Small intestine (tissue), 7 donors: ENCODE results near the gene POLD3. TPM values are rescaled to one million over a fixed set of nuclear protein-coding genes. Genes with fewer than 3 reads are reported as not detected.

ENCODE experiments used
- DNase-seq, 2 donors: peaks; one replicate each; pipeline versions ENCODE4 v3.0.0 to v3.0.0-alpha.2; 2013
- FAIRE-seq: peaks from 2 replicates; lab custom pipeline; 2012; peaks lifted over from hg19 to GRCh38; lab: Jason Lieb, UNC
- H3K27ac ChIP-seq, 3 donors: one replicate each; pipeline ENCODE4 v1.5.1; 2013; ENCODE audit warnings: low read length in 2 of 3, mild to moderate bottlenecking in 2 of 3, control low read depth in 1 of 3, inconsistent platforms in 1 of 3, low read depth in 1 of 3, moderate library complexity in 1 of 3
- H3K27me3 ChIP-seq, 3 donors: one replicate each; pipeline ENCODE4 v1.6.1; 2013; ENCODE audit warnings: low read length in 3 of 3, inconsistent platforms in 1 of 3; ENCODE audit not compliant: control insufficient read depth in 3 of 3, insufficient read depth in 3 of 3
- H3K36me3 ChIP-seq, 3 donors: one replicate each; pipeline ENCODE4 v1.6.1; 2013; ENCODE audit warnings: low read length in 3 of 3, inconsistent platforms in 1 of 3, low read depth in 1 of 3, mild to moderate bottlenecking in 1 of 3, moderate library complexity in 1 of 3; ENCODE audit not compliant: control insufficient read depth in 3 of 3, insufficient read depth in 2 of 3
- H3K4me1 ChIP-seq, 3 donors: one replicate each; pipeline ENCODE4 v1.6.1; 2013; ENCODE audit warnings: low read length in 2 of 3, inconsistent platforms in 1 of 3, low read depth in 1 of 3, mild to moderate bottlenecking in 1 of 3, moderate library complexity in 1 of 3; ENCODE audit not compliant: control insufficient read depth in 3 of 3, insufficient read depth in 2 of 3
- H3K4me3 ChIP-seq, 3 donors: one replicate each; pipeline ENCODE4 v1.5.1; 2013; ENCODE audit warnings: low read length in 3 of 3, control low read depth in 1 of 3, inconsistent platforms in 1 of 3, low read depth in 1 of 3, mild to moderate bottlenecking in 1 of 3, moderate library complexity in 1 of 3
- H3K9me3 ChIP-seq, 2 donors: one replicate each; pipeline ENCODE4 v1.6.1; 2013; ENCODE audit warnings: low read depth in 1 of 2, low read length in 1 of 2; ENCODE audit not compliant: control insufficient read depth in 2 of 2, insufficient read depth in 1 of 2
- WGBS, 3 donors: extraction: QIAGEN DNeasy Blood & Tissue Kit; methylation state at CpG; one replicate each; pipeline ENCODE4 v1.1.7; 2013; 5-methylcytosine and 5-hydroxymethylcytosine counted together
- polyA plus RNA-seq, 4 donors: library from polyadenylated mRNA; stranded (reverse) in 3 of 4; unstranded in 1 of 4; fragments of 200-250 nt in 3 of 4; fragments of 120-200 nt in 1 of 4; gene quantifications; one replicate each; pipeline versions ENCODE4 v1.2.1 to v1.2.3, GENCODE V29; 2013
- donor health status: healthy with polysubstance abuse.
- donor health status: control.
- donor health status: control.
- donor health status: Bipolar disorder and iron deficiency.
- donor health status: healthy.

POLD3 gene
- polyA plus RNA-seq, 4 donors: 11.1 to 25.9 (median 14.1) TPM

GRCh38 chr11:74685905-74686304 is 93.5 kb downstream of the POLD3 start:
- Histone ChIP-seq H3K27ac (no peak overlapping the region), H3K4me1 (peaks cover 0 to 4% (median 0%) of the 10 kb centered on the region in 3 donors), H3K36me3 (no peaks in the 10 kb centered on the region), H3K4me3 (no peak overlapping the region), H3K27me3 (peaks cover 0 to 14% (median 2%) of the 10 kb centered on the region in 3 donors), H3K9me3 (peaks cover 0 to 9% of the 10 kb centered on the region in 2 donors)
- no peak for DNase-seq
- WGBS, 3 donors: 83 to 86% (median 85%) methylated on average over 3 of the region's 3 CpGs
- no peak for FAIRE-seq

- no peak for FAIRE-seq
- 69 to 90% (median 79%) methylated on average over 4 of the region's 4 CpGs for WGBS, 3 donors
Measured at GRCh38 chr11:74686792-74687191, 94.4 kb downstream of the POLD3 start.

GRCh38 chr11:74687237-74688023 is 95.0 kb downstream of the POLD3 start:
- DNase-seq (no peak), FAIRE-seq (no peak)
- WGBS, 3 donors: 69 to 78% (median 76%) methylated on average over 6 of the region's 6 CpGs
- Histone ChIP-seq H3K27me3 (peaks cover 0 to 14% (median 2%) of the 10 kb centered on the region in 3 donors), H3K27ac (no peak overlapping the region), H3K4me1 (peaks cover 0 to 4% (median 0%) of the 10 kb centered on the region in 3 donors), H3K9me3 (peaks cover 0 to 9% of the 10 kb centered on the region in 2 donors), H3K4me3 (no peak overlapping the region), H3K36me3 (no peaks in the 10 kb centered on the region)

More at GRCh38 chr11:74686792-74687191, 94.4 kb downstream of the POLD3 start:
- Histone ChIP-seq H3K9me3 (peaks cover 0 to 9% of the 10 kb centered on the region in 2 donors), H3K4me1 (peaks cover 0 to 4% (median 0%) of the 10 kb centered on the region in 3 donors), H3K27ac (no peak overlapping the region), H3K27me3 (peaks cover 0 to 14% (median 2%) of the 10 kb centered on the region in 3 donors), H3K4me3 (no peak overlapping the region), H3K36me3 (no peaks in the 10 kb centered on the region)
- no peak for DNase-seq

DNA sequence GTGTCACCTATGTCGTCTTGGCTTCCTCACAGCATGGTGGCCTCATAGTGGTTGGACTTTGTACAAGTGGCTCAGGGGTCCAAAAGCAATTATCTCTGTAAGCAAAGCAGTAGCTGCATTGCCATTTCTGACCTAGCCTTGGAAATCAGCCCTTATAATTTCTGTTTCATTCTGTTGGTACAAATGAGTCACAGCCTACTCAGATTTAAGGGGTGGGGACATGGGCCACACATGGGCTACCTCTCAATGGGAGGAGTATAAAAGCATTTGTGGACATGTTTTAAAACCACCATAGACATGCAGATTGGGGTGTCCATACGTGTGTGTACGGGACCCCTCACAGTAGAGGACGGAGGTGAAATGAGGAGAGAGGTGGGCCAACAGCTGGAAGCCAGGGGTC is 97.3 kb downstream of the POLD3 start:
- H3K4me3 ChIP-seq: no peak overlapping the region
- H3K4me1 ChIP-seq: no peaks in the 10 kb centered on the region
- H3K27ac ChIP-seq: no peak overlapping the region
- peaks cover 0 to 3% (median 0%) of the 10 kb centered on the region in 3 donors for H3K27me3 ChIP-seq
- no peaks in the 10 kb centered on the region for H3K36me3 ChIP-seq
- FAIRE-seq (no peak), DNase-seq (no peak)
- 93 to 95% (median 94%) methylated on average over 4 of the region's 4 CpGs for WGBS, 3 donors
- H3K9me3 ChIP-seq: peaks cover 0 to 9% of the 10 kb centered on the region in 2 donors

- no peak overlapping the region for H3K4me3 ChIP-seq
- 56 to 70% (median 64%) methylated on average over 4 of the region's 4 CpGs for WGBS, 3 donors
- no peaks in the 10 kb centered on the region for H3K36me3 ChIP-seq
- H3K27ac ChIP-seq: no peak overlapping the region
- peaks cover 0 to 5% (median 0%) of the 10 kb centered on the region in 3 donors for H3K27me3 ChIP-seq
- no peak for FAIRE-seq
- H3K4me1 ChIP-seq: no peaks in the 10 kb centered on the region
- no peak for DNase-seq
- peaks cover 0 to 5% of the 10 kb centered on the region in 2 donors for H3K9me3 ChIP-seq
Measured at GRCh38 chr11:74691755-74692154, 99.4 kb downstream of the POLD3 start.

Other genes with a start within 250 kb of the POLD3 start
- gene PGM2L1, start 194.1 kb upstream of the POLD3 start, polyA plus RNA-seq: 1 to 10 TPM in 2 of 4 donors, under 1 TPM in 2; 0.45 to 3.1 (median 1.2) TPM
- gene KCNE3, start 125.0 kb upstream of the POLD3 start, polyA plus RNA-seq: 10 to 100 TPM; 17.0 to 88.4 (median 29.3) TPM
- 10 to 100 TPM in 1 of 4 donors, 1 to 10 TPM in 3; 4.9 to 11.1 (median 7.6) TPM for gene LIPT2, start 98.9 kb upstream of the POLD3 start, polyA plus RNA-seq
- 1 to 10 TPM in 3 of 4 donors, under 1 TPM in 1; 0.27 to 8.0 (median 2.5) TPM for gene CHRDL2, start 138.8 kb downstream of the POLD3 start, polyA plus RNA-seq
- 10 to 100 TPM in 1 of 4 donors, 1 to 10 TPM in 3; 1.4 to 11.4 (median 2.9) TPM for gene RNF169, start 156.3 kb downstream of the POLD3 start, polyA plus RNA-seq